Measurements from ENCODE around the gene GSTO2. TPM values are rescaled to one million over a fixed set of nuclear protein-coding genes. Genes with fewer than 3 reads are reported as not detected.
A peak's percentile ranks its signal among the peaks of the same experiment; 100 is the strongest.

Gene GSTO2
- total and polyA plus RNA-seq, 11 donors = 0.46 to 1.9 (median 0.88) TPM

GRCh38 chr10:104259999-104260774 is 8.8 kb upstream of the GSTO2 start:
- H3K36me3 ChIP-seq = peaks cover 0 to 91% (median 81%) of the 10 kb centered on the region in 9 donors
- intact Hi-C loops (cut with DNase I) = loop anchor here in 1 of 10 donors (10.0 kb wide), 1 partner anchor 135 kb away; the partner anchor contains the start of gene SFR1
- TF ChIP-seq POLR2A (IDR thresholded peaks at IDR 0.05) (no peak), CTCF (IDR thresholded peaks at IDR 0.05) (no peak)
- H3K27me3 ChIP-seq = no peaks in the 10 kb centered on the region
- no peaks in the 10 kb centered on the region for H3K9me3 ChIP-seq
- ATAC-seq (peak; percentile 49 to 69 (median 54)), DNase-seq (peak in 4 of 5 donors; percentile 34 to 51 (median 43))
- peaks cover 3 to 89% (median 63%) of the 10 kb centered on the region in 12 donors for H3K4me1 ChIP-seq
- no peak overlapping the region for H3K4me3 ChIP-seq
- WGBS, 4 donors = 52 to 59% (median 56%) methylated on average over 6 of the region's 6 CpGs
- peak overlapping the region; percentile 17 to 79 (median 66) for H3K27ac ChIP-seq

- DNase-seq (no peak), ATAC-seq (peak in 3 of 4 donors; percentile 31 to 53 (median 39))
- peaks cover 0 to 96% (median 86%) of the 10 kb centered on the region in 9 donors for H3K36me3 ChIP-seq
- H3K27me3 ChIP-seq = no peaks in the 10 kb centered on the region
- no peak overlapping the region for H3K4me3 ChIP-seq
- no peaks in the 10 kb centered on the region for H3K9me3 ChIP-seq
- H3K27ac ChIP-seq = peak overlapping the region; percentile 25 to 79 (median 66)
- WGBS, 4 donors = 5 to 9% (median 6%) methylated on average over 3 of the region's 3 CpGs
- TF ChIP-seq CTCF (IDR thresholded peaks at IDR 0.05) (no peak), POLR2A (IDR thresholded peaks at IDR 0.05) (no peak)
- H3K4me1 ChIP-seq = peaks cover 3 to 87% (median 63%) of the 10 kb centered on the region in 12 donors
- intact Hi-C loops (cut with DNase I) = no loop called here
Measured at GRCh38 chr10:104260775-104261115, 8.2 kb upstream of the GSTO2 start.

GRCh38 chr10:104262055-104262454 is 6.9 kb upstream of the GSTO2 start:
- TF ChIP-seq CTCF (IDR thresholded peaks at IDR 0.05) (no peak), POLR2A (IDR thresholded peaks at IDR 0.05) (no peak)
- Histone ChIP-seq H3K36me3 (peaks cover 0 to 100% (median 100%) of the 10 kb centered on the region in 9 donors), H3K27me3 (no peaks in the 10 kb centered on the region), H3K9me3 (no peaks in the 10 kb centered on the region), H3K4me1 (peaks cover 0 to 74% (median 51%) of the 10 kb centered on the region in 12 donors), H3K27ac (peak overlapping the region in 10 of 12 donors; percentile 30 to 79 (median 68)), H3K4me3 (no peak overlapping the region)
- DNase-seq (peak in 4 of 5 donors; percentile 34 to 43 (median 38)), ATAC-seq (peak; percentile 72 to 82 (median 80))
- intact Hi-C loops (cut with DNase I) = no loop called here
- 51 to 63% (median 60%) methylated on average over 5 of the region's 5 CpGs for WGBS, 4 donors

- WGBS, 4 donors = 91 to 95% (median 93%) methylated on average over 5 of the region's 5 CpGs
- Histone ChIP-seq H3K36me3 (peaks cover 0 to 88% (median 84%) of the 10 kb centered on the region in 9 donors), H3K9me3 (no peaks in the 10 kb centered on the region), H3K27me3 (no peaks in the 10 kb centered on the region), H3K27ac (no peak overlapping the region), H3K4me3 (no peak overlapping the region), H3K4me1 (peaks cover 5 to 68% (median 41%) of the 10 kb centered on the region in 12 donors)
- no peak for ATAC-seq
- TF ChIP-seq POLR2A (IDR thresholded peaks at IDR 0.05) = no peak
- intact Hi-C loops (cut with DNase I) = no loop called here
- DNase-seq = no peak
Measured at GRCh38 chr10:104264783-104265182, 4.2 kb upstream of the GSTO2 start.
